HG02759 (cell line): ENCODE results near the gene BIN1.

Experiments used
- ATAC-seq: cut with Tn5 transposase; IDR thresholded peaks from one replicate; pipeline ENCODE4 v1.9.1; 2021; ENCODE audit warnings: mild to moderate bottlenecking, moderate library complexity; ENCODE audit not compliant: unreplicated experiment

Gene BIN1

GRCh38 chr2:127008265-127009015 is 98.5 kb downstream of the BIN1 start:
- no peak for ATAC-seq

GRCh38 chr2:127007652-127008051 is 99.3 kb downstream of the BIN1 start:
- ATAC-seq = no peak

DNA sequence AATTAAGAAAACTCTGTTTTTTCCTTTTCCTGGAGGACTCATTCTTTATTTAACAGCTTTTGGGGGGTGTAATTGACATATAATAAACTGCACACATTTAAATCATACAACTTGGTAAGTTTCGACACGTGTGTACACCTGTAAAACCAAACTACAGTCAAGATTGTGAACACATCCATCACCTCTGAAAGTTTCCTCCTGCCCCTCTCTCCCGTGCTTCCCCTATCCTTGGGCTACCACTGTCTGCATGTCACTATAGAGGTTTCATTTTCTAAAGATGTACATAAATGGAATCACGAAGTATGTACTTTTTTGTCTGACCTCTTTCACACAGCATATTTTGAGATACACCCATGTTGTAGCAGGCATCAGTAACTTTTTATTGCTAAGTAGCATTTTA is 100.0 kb downstream of the BIN1 start:
- no peak for ATAC-seq

DNA sequence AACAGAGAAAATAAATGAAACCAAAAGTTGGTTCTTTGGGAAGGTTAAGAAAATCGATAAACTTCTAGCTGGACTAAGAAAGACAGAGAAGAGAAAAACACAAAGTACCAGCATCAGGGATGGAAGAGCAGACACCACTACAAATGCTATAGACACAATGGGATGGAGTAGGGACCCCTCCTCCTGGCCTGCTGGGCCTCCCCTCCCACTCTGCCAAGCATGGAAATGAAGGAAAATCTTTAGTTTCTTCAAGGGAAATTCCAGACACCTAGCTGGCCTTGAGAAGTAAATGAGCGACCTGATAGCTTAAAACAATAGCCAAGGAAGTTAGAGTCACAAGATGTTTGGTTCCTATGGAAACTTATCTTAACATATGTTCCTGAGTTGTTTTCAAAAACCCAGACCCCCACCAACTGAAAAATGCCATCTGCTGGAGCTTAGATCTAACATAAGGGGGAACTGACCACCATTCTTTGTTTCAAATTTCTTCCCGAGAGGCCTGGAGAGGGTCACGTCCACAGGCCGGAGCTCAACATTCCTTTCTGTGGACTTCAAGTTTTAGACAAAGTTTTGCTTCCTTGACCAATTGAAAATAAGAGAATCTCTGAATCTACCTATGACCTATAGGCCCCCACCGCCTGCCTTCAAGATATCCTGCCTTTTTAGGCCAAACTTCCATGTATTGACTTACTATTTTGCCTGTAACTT is 101.9 kb downstream of the BIN1 start:
- no peak for ATAC-seq

- ATAC-seq = no peak
Measured at GRCh38 chr2:127003070-127003800, 103.7 kb downstream of the BIN1 start.

DNA sequence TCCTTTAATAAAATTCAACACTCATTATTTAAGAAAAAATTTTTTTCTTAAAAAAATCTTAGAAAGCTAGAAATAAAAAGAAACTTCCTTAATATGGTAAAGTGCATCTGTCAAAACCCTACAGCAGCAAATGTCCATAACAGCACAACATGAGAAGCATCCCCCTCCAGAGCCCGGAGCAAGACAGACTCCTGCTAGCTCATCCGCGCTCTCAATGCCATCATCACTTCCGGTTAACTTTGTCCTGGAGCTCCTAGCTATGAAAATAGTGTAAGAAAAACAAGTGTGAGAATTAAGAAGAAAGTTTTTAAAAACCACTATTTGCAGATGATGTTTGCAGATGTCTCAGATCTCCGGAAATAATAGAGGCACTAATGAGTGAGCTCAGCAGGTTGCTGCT is 105.2 kb downstream of the BIN1 start:
- no peak for ATAC-seq

- ATAC-seq = no peak
Measured at GRCh38 chr2:127000937-127001336, 106.0 kb downstream of the BIN1 start.

DNA sequence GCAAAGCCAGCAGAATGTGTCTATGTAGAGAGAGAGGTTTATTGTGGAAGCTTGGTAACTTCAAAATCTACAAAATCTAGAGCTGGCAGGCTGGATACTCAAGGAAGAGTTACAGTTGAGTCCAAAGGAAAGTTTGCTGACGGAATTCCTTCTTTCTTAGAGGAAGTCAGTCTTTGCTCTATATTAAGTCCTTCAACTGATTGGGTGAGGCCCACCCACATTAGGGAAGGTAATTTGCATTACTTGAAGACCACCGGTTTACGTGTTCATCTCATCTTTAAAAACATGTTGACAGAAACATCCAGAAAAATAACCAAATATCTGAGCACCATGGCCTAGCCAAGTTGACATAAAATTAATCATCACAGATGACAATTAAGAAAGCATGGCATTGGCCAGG is 106.8 kb downstream of the BIN1 start:
- ATAC-seq = no peak

DNA sequence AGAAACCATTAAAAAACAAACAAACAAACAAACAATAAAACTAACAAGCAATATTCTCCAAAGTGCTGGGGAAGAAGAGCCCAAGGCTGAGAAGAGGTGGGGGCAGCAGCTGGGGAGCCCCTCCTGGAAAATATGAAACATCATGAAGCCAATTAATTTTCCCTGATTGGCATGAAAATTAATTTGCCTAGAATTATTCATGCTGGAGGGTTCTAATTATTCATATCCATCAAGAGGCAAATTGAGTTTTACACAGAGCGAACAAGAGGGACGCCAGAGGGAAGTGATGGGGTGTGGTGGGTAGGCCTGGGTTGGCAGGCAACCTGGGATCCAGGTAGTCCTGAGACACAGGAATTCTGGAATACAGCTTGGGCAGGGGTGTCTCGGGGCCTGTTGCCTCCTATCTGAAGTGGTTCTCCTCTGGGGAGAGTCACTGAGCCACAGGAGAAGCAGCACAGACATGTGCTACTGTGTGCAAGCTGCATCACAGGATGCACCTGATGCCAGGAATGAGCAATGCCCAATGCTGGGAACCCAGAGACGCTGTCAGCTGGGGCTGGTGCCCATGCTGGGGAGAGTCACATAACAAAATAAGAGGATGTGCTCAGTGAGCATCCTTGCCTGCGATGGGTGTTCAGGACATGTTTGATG is 107.7 kb downstream of the BIN1 start:
- no peak for ATAC-seq

DNA sequence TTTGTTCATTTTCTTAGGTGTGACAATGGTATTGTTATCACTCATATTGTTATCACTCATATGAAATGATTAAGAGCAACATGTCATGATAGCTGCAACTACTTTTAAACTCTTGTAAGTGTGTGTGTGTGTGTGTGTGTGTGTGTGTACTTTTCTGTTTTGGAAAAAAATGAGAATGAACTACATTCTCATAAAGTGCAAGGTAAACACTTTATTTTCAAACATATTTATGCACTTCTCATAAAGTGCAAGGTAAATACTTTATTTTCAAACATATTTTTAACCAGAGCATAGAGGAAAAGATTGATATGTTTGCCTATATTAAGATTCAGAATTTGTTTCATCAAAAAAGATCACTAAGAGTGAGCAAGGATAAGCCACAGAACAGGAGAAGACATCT is 108.5 kb downstream of the BIN1 start:
- no peak for ATAC-seq
